T-cell (primary cell): ENCODE data around the gene B4GALNT4. TPM values are rescaled to one million over a fixed set of nuclear protein-coding genes. Genes with fewer than 3 reads are reported as not detected.

Experiments used
- ATAC-seq, 4 experiments: fragments of 200-7000 bp in 3 of 4; fragments of 150-1000 bp in 1 of 4; cut with Tn5 transposase; replicated peaks in 1 of 4; 1 replicate in 3 of 4; 2 replicates in 1 of 4; pipeline ENCODE4 v1.10.0; 2021; ENCODE audit warnings: moderate library complexity in 3 of 4, mild to moderate bottlenecking in 2 of 4, moderate number of reproducible peaks in 1 of 4
- CTCF ChIA-PET, 2 donors: fragments of 300-600 bp; sonication (Branson Sonifier 250); formaldehyde crosslinking; loops; one replicate each; lab custom pipeline; 2022; ENCODE audit warnings: antibody characterized with exemption in 2 of 2; lab: Charles Lee
- POLR2A ChIA-PET, 2 donors: fragments of 300-600 bp; sonication (Branson Sonifier 250); formaldehyde crosslinking; loops; one replicate each; lab custom pipeline; 2022; ENCODE audit warnings: antibody characterized with exemption in 2 of 2; lab: Charles Lee
- DNase-seq, 35 experiments: peaks; one replicate each; pipeline versions ENCODE4 v3.0.0 to v3.0.0-alpha.2; 2013 to 2023
- H3K27ac ChIP-seq: one replicate; pipeline ENCODE4 v1.5.1; 2013; ENCODE audit warnings: low read length
- H3K27me3 ChIP-seq, 2 experiments: replicated peaks in 1 of 2; 1 replicate in 1 of 2; 2 replicates in 1 of 2; pipeline versions ENCODE4 v1.6.1 to v1.7.0; 2013; ENCODE audit warnings: low read length in 1 of 2, mixed read lengths in 1 of 2; ENCODE audit not compliant: control insufficient read depth in 2 of 2, insufficient read depth in 2 of 2; ENCODE audit errors: extremely low read depth in 1 of 2
- H3K36me3 ChIP-seq, 2 donors: 1 replicate in 1 of 2; 2 replicates in 1 of 2; pipeline versions ENCODE4 v1.6.1 to v1.7.0; 2013; ENCODE audit warnings: low read length in 1 of 2; ENCODE audit not compliant: control insufficient read depth in 2 of 2, insufficient read depth in 1 of 2; ENCODE audit errors: extremely low read depth in 1 of 2
- H3K4me1 ChIP-seq, 2 experiments: 1 replicate in 1 of 2; 2 replicates in 1 of 2; pipeline versions ENCODE4 v1.6.1 to v1.7.0; 2013; ENCODE audit warnings: low read length in 2 of 2, mixed read lengths in 1 of 2; ENCODE audit not compliant: insufficient read depth in 2 of 2, control insufficient read depth in 1 of 2; ENCODE audit errors: extremely low read depth in 1 of 2
- H3K4me3 ChIP-seq, 2 donors: 1 replicate in 1 of 2; 2 replicates in 1 of 2; pipeline versions ENCODE4 v1.5.1 to v1.7.0; 2013; ENCODE audit warnings: mild to moderate bottlenecking in 2 of 2, low read length in 1 of 2, moderate library complexity in 1 of 2; ENCODE audit not compliant: control insufficient read depth in 1 of 2; ENCODE audit errors: extremely low read depth in 1 of 2
- H3K9me3 ChIP-seq: 2 replicates; pipeline ENCODE4 v1.7.0; 2013
- H3K27ac Mint-ChIP-seq, 2 donors: one replicate each; pipeline ENCODE4 v1.8.0; 2020 to 2021; ENCODE audit warnings: mild to moderate bottlenecking in 2 of 2, mixed read lengths in 2 of 2
- H3K27me3 Mint-ChIP-seq, 2 donors: one replicate each; pipeline ENCODE4 v1.8.0; 2021 to 2022; ENCODE audit warnings: mixed read lengths in 2 of 2
- H3K36me3 Mint-ChIP-seq: one replicate; pipeline ENCODE4 v1.8.0; 2021; ENCODE audit warnings: mixed read lengths
- H3K4me1 Mint-ChIP-seq, 3 donors: one replicate each; pipeline ENCODE4 v1.8.0; 2020 to 2022; ENCODE audit warnings: mixed read lengths in 3 of 3, mild to moderate bottlenecking in 1 of 3
- H3K4me3 Mint-ChIP-seq, 3 donors: one replicate each; pipeline ENCODE4 v1.8.0; 2020 to 2022; ENCODE audit warnings: mild to moderate bottlenecking in 3 of 3, mixed read lengths in 3 of 3, moderate library complexity in 3 of 3
- H3K9me3 Mint-ChIP-seq, 3 donors: one replicate each; pipeline ENCODE4 v1.8.0; 2020 to 2022; ENCODE audit warnings: mixed read lengths in 3 of 3
- WGBS: methylation state at CpG from one replicate; pipeline ENCODE4 v1.1.5; 2013; ENCODE audit warnings: missing lambda C conversion rate; ENCODE audit not compliant: insufficient coverage; 5-methylcytosine and 5-hydroxymethylcytosine counted together
- total RNA-seq, 35 experiments: library from RNA in 6 of 35; stranded (reverse) in 6 of 35; fragments of 120-200 nt in 1 of 35; gene quantifications; one replicate each; pipeline versions ENCODE4 v1.2.1 to v1.2.4 and lab custom pipeline; 2013 to 2026

The B4GALNT4 gene
- total RNA-seq, 5 donors from 2014 or later (not counting 1 experiment from before 2014, with no cell fraction given), result 1.7 to 5.6 (median 2.8) TPM

GRCh38 chr11:426851-427250 lies 57.6 kb downstream of the B4GALNT4 start:
- Histone ChIP-seq H3K27ac (no peak overlapping the region), H3K36me3 (peaks cover 5 to 6% of the 10 kb centered on the region in 2 donors), H3K9me3 (no peaks in the 10 kb centered on the region), H3K4me3 (no peak overlapping the region), H3K4me1 (no peaks in the 10 kb centered on the region), H3K27me3 (no peaks in the 10 kb centered on the region)
- Mint-ChIP-seq H3K36me3 (peaks cover 22% of the 10 kb centered on the region), H3K27ac (no peak overlapping the region), H3K4me3 (no peak overlapping the region), H3K9me3 (no peaks in the 10 kb centered on the region), H3K27me3 (no peaks in the 10 kb centered on the region), H3K4me1 (no peaks in the 10 kb centered on the region)
- WGBS, result 95% methylated on average over 6 of the region's 8 CpGs
- DNase-seq (no peak), ATAC-seq (no peak)
- ChIA-PET POLR2A (no interaction called here), CTCF (interaction anchor here in 1 of 2 donors (0.5 to 0.6 kb wide), 2 partner anchors 9 to 1725 kb away, joined by 3 to 5 read pairs; no protein-coding TSS in a partner anchor)

- POLR2A ChIA-PET, result no interaction called here
- Histone ChIP-seq H3K36me3 (peaks cover 5 to 16% of the 10 kb centered on the region in 2 donors), H3K4me3 (no peak overlapping the region), H3K9me3 (no peaks in the 10 kb centered on the region), H3K4me1 (no peaks in the 10 kb centered on the region), H3K27ac (no peak overlapping the region), H3K27me3 (no peaks in the 10 kb centered on the region)
- H3K27me3 Mint-ChIP-seq, result no peaks in the 10 kb centered on the region
- WGBS, result 94% methylated on average over 24 of the region's 24 CpGs
- H3K4me1 Mint-ChIP-seq, result no peaks in the 10 kb centered on the region
- peaks cover 22% of the 10 kb centered on the region for H3K36me3 Mint-ChIP-seq
- no peak overlapping the region for H3K27ac Mint-ChIP-seq
- ATAC-seq, result no peak
- no peak for DNase-seq
- H3K4me3 Mint-ChIP-seq, result no peak overlapping the region
- H3K9me3 Mint-ChIP-seq, result no peaks in the 10 kb centered on the region
- CTCF ChIA-PET, result no interaction called here
These were observed 59.0 kb downstream of the B4GALNT4 start for GRCh38 chr11:428295-428694.

DNA sequence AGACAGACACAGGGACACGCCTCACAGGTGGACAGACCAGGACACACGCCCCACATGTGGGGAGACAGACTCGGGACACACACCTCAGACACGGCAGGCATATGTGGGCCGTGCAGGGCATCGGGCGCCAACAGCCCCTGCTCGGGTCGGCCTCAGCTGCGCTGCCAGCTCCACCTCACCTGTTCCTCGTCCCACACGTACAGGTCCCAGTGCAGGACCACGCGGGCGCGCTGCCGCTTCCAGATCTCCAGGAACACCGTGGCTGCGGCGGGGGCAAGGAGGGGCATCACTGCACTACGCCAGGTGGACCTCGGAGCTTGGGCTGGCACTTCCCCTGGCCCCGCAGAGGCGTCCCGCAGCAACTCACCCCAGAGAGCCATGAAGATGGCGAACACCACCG lies 60.1 kb downstream of the B4GALNT4 start:
- DNase-seq, result no peak
- no peaks in the 10 kb centered on the region for H3K27me3 ChIP-seq
- no peaks in the 10 kb centered on the region for H3K9me3 ChIP-seq
- Mint-ChIP-seq H3K4me1 (no peaks in the 10 kb centered on the region), H3K36me3 (peaks cover 21% of the 10 kb centered on the region), H3K9me3 (no peaks in the 10 kb centered on the region), H3K27me3 (no peaks in the 10 kb centered on the region), H3K4me3 (no peak overlapping the region), H3K27ac (no peak overlapping the region)
- no peak overlapping the region for H3K4me3 ChIP-seq
- ChIA-PET POLR2A (no interaction called here), CTCF (no interaction called here)
- no peak overlapping the region for H3K27ac ChIP-seq
- no peaks in the 10 kb centered on the region for H3K4me1 ChIP-seq
- peaks cover 5 to 23% of the 10 kb centered on the region in 2 donors for H3K36me3 ChIP-seq
- no peak for ATAC-seq
- 91% methylated on average over 22 of the region's 27 CpGs for WGBS

DNA sequence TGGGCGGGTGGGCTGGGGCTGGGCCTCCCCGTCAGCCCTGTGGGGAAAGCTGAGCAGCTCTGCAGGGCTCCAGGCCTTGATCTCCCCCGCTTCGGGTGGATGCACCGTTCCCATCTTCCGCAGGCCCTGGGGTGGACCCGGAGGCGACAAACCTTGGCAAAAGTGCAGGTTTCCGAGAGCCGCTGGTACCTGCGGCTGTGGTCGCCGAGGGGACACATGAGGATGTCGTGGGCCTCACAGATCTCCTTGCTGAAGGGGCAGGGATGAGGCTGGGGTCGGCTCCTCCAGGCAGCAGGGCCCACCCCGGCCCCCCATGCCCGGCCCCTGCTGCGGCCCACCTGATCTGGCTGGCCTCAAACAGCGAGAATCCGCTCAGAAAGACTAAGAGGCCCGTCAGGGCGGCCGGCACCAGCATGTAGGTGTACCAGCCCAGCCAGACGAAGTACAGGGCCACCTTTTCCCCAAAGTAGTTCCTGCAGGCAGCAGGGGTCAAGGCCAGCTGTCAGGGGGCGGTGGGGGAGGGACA lies 60.7 kb downstream of the B4GALNT4 start:
- CTCF ChIA-PET, result no interaction called here

More for the DNA sequence above, 60.7 kb downstream of the B4GALNT4 start:
- H3K4me1 Mint-ChIP-seq, result peaks cover 0 to 2% (median 0%) of the 10 kb centered on the region in 3 donors
- H3K27ac Mint-ChIP-seq, result no peak overlapping the region
- Histone ChIP-seq H3K27me3 (no peaks in the 10 kb centered on the region), H3K27ac (no peak overlapping the region), H3K4me1 (no peaks in the 10 kb centered on the region), H3K9me3 (no peaks in the 10 kb centered on the region), H3K36me3 (peaks cover 5 to 25% of the 10 kb centered on the region in 2 donors), H3K4me3 (no peak overlapping the region)
- no peaks in the 10 kb centered on the region for H3K27me3 Mint-ChIP-seq
- peaks cover 17% of the 10 kb centered on the region for H3K36me3 Mint-ChIP-seq
- no peak for ATAC-seq
- DNase-seq, result no peak
- WGBS, result 93% methylated on average over 17 of the region's 25 CpGs
- no peaks in the 10 kb centered on the region for H3K9me3 Mint-ChIP-seq
- no peak overlapping the region for H3K4me3 Mint-ChIP-seq
- POLR2A ChIA-PET, result no interaction called here

Other genes starting within 250 kb of the B4GALNT4 start
- not detected for gene SCGB1C1, start 176.4 kb upstream of the B4GALNT4 start, total RNA-seq
- 100 to 1,000 TPM in 3 of 5 donors, 10 to 100 TPM in 2; 68.4 to 106 (median 102) TPM for gene BET1L, start 162.1 kb upstream of the B4GALNT4 start, total RNA-seq
- gene RIC8A, start 161.8 kb upstream of the B4GALNT4 start, total RNA-seq, result 100 to 1,000 TPM in 4 of 5 donors, 10 to 100 TPM in 1; 87.4 to 151 (median 117) TPM
- 10 to 100 TPM; 22.0 to 33.0 (median 26.3) TPM for gene SIRT3, start 133.2 kb upstream of the B4GALNT4 start, total RNA-seq
- gene PSMD13, start 132.5 kb upstream of the B4GALNT4 start, total RNA-seq, result 100 to 1,000 TPM in 4 of 5 donors, 10 to 100 TPM in 1; 74.0 to 115 (median 108) TPM
- gene NLRP6, start 91.1 kb upstream of the B4GALNT4 start, total RNA-seq, result 10 to 100 TPM in 3 of 5 donors, 1 to 10 TPM in 2; 6.7 to 27.7 (median 20.9) TPM
- 100 to 1,000 TPM; 252 to 818 (median 459) TPM for gene PGGHG, start 80.4 kb upstream of the B4GALNT4 start, total RNA-seq
- gene IFITM5, start 70.0 kb upstream of the B4GALNT4 start, total RNA-seq, result not detected
- 100 to 1,000 TPM; 276 to 654 (median 359) TPM for gene IFITM2, start 61.7 kb upstream of the B4GALNT4 start, total RNA-seq
- gene IFITM1, start 55.5 kb upstream of the B4GALNT4 start, total RNA-seq, result 100 to 1,000 TPM; 201 to 427 (median 243) TPM
- gene IFITM3, start 48.6 kb upstream of the B4GALNT4 start, total RNA-seq, result 10 to 100 TPM in 4 of 5 donors, 1 to 10 TPM in 1; 2.1 to 35.5 (median 17.6) TPM
- gene PKP3, start 24.7 kb downstream of the B4GALNT4 start, total RNA-seq, result under 1 TPM in 4 of 5 donors, not detected in 1; 0.32 to 0.85 (median 0.47) TPM
- 100 to 1,000 TPM; 395 to 488 (median 460) TPM for gene SIGIRR, start 45.5 kb downstream of the B4GALNT4 start, total RNA-seq
- gene ANO9, start 72.5 kb downstream of the B4GALNT4 start, total RNA-seq, result 100 to 1,000 TPM; 103 to 128 (median 120) TPM
- 10 to 100 TPM; 22.4 to 33.5 (median 28.7) TPM for gene PTDSS2, start 80.8 kb downstream of the B4GALNT4 start, total RNA-seq
- 100 to 1,000 TPM; 126 to 141 (median 131) TPM for gene RNH1, start 137.7 kb downstream of the B4GALNT4 start, total RNA-seq
- 10 to 100 TPM; 27.6 to 53.4 (median 47.6) TPM for gene HRAS, start 166.1 kb downstream of the B4GALNT4 start, total RNA-seq
- gene LRRC56, start 168.0 kb downstream of the B4GALNT4 start, total RNA-seq, result 1 to 10 TPM; 3.4 to 6.1 (median 5.6) TPM
- gene LMNTD2, start 191.2 kb downstream of the B4GALNT4 start, total RNA-seq, result 10 to 100 TPM in 1 of 5 donors, 1 to 10 TPM in 4; 5.1 to 13.4 (median 8.8) TPM
- gene RASSF7, start 191.5 kb downstream of the B4GALNT4 start, total RNA-seq, result 10 to 100 TPM; 23.2 to 68.4 (median 63.4) TPM
- 10 to 100 TPM; 40.2 to 69.4 (median 66.3) TPM for gene PHRF1, start 207.0 kb downstream of the B4GALNT4 start, total RNA-seq
- gene IRF7, start 246.5 kb downstream of the B4GALNT4 start, total RNA-seq, result 100 to 1,000 TPM in 1 of 5 donors, 10 to 100 TPM in 4; 58.9 to 128 (median 73.7) TPM